ENCODE data around the gene UQCRQ.

- TF ChIP-seq CTCF (IDR thresholded peaks at IDR 0.05; ENCODE audit: extremely low read depth in 1 of 2, insufficient read depth in 1 of 2, low read depth in 1 of 2, low read length in 2 of 2) (no peak), EZH2 (IDR thresholded peaks at IDR 0.05; ENCODE audit: borderline replicate concordance, low read depth, low read length, severe bottlenecking) (no peak), MAX (IDR thresholded peaks at IDR 0.05; ENCODE audit: insufficient read depth, insufficient read length) (no peak), FOS (IDR thresholded peaks at IDR 0.05; ENCODE audit: borderline replicate concordance, insufficient read depth, low read length) (no peak), MYC (IDR thresholded peaks at IDR 0.05; ENCODE audit: low read depth, low read length) (no peak), POLR2A (IDR thresholded peaks at IDR 0.05; ENCODE audit: low read depth, low read length) (no peak), JUN (IDR thresholded peaks at IDR 0.05; ENCODE audit: borderline replicate concordance, insufficient read depth, insufficient read length, low read depth) (no peak), GATA2 (IDR thresholded peaks at IDR 0.05; ENCODE audit: insufficient read depth, insufficient read length, low read depth, low read length) (no peak)
Measured at GRCh38 chr5:132848270-132848669, 18.2 kb upstream of the UQCRQ start.
